HG02943 (cell line): ENCODE results near the gene CCDC159.
"Not testable (repeated sequence)": the region's sequence is repeated elsewhere in the genome, so short reads cannot be mapped to it uniquely, and the experiment has no call there.

Experiments used
- ATAC-seq: cut with Tn5 transposase; IDR thresholded peaks from one replicate; pipeline ENCODE4 v1.9.1; 2021; ENCODE audit warnings: mild to moderate bottlenecking, low read depth, moderate library complexity; ENCODE audit not compliant: unreplicated experiment

Gene CCDC159

GRCh38 chr19:11338121-11338520 lies 8.2 kb upstream of the CCDC159 start:
- no peak for ATAC-seq

GRCh38 chr19:11338569-11339253 lies 7.6 kb upstream of the CCDC159 start:
- no peak for ATAC-seq

DNA sequence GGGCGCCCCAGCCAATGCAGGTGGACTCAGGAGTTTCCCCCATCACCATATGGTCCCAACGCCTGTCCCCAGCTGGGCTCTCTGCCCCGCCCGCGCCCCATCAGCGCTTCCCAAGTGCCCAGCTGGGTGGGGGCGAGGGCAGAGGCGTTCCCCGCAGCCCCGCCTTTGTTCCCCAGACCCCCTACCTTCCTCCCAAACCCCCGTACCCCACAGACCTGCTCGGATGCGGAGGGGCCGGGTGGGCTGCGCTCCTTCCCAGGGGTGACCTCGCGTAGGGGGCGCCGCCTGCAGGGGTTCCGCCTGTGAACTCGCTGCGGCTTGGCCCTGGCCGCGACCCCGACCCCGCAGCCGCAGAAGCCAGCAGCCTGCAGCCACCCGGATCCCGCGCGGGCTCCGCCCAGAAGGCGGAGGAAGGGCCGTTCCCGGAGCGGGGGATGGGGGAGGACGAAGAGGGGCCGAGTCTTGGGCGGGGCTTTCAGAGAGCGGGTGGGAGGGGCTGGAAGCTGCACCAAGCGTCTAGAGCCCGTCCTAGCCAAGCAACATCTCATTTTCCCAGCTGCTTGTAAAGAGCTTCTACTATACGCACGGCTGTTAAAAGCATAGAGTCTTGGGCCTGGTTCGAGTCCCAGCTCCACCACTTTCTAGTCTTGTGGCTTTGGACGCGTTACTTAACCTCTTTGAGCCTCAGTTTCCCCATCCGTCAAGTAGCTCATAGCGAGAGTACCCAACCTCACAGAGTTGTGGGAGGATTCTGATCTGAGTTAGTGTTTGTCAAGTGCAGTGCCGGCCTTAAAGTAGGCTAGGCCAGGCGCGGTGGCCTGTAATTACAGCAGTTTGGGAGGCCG lies 6.8 kb upstream of the CCDC159 start, which contains the start of gene RAB3D:
Gene RAB3D, minus strand, starts transcription at position 404 of the 845 bp plus-strand sequence. CDS start 2,258 bp downstream, outside the sequence.
- no peak for ATAC-seq

GRCh38 chr19:11340099-11340467 lies 6.2 kb upstream of the CCDC159 start:
- ATAC-seq: not testable (repeated sequence)

GRCh38 chr19:11342429-11342828 lies 3.9 kb upstream of the CCDC159 start:
- ATAC-seq: no peak

DNA sequence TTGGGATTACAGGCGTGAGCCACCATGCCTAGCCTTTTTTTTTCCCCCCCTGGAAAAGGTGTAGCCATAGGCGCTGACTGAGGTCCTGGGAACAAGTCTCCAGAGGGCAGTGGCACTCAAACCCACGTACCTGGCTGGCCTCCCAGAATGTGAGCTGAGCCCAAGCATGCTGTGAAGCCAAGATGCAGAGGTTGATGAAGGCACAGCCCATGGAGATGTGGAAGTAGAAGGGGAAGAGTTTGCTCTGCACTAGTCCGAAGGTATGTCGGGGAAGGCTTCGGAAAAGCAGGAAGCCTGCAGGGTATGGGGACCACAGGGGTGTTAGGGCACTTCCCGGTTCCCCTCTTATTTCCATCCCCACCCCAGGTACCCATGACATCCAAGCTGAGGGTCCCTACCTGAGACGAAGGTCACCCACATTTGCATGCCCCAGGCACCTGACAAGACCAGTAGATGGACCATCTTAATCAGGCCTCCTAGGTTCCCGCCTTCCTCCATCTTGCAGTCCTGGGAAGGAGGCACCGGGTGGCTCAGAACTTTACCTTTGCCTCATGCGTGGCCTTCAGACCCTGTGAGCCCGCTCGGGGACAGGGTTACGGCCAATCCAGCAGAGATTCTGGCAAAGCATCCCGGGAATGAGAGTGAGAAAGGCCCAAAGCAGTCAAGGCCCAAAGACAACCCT lies 1.1 kb upstream of the CCDC159 start:
- ATAC-seq: no peak

- ATAC-seq: no peak
These were observed 1.3 kb downstream of the CCDC159 start for GRCh38 chr19:11347546-11348039.

- ATAC-seq: no peak
These were observed 2.9 kb downstream of the CCDC159 start for GRCh38 chr19:11349171-11349570.

GRCh38 chr19:11354102-11354501 lies 7.8 kb downstream of the CCDC159 start:
- not testable (repeated sequence) for ATAC-seq

DNA sequence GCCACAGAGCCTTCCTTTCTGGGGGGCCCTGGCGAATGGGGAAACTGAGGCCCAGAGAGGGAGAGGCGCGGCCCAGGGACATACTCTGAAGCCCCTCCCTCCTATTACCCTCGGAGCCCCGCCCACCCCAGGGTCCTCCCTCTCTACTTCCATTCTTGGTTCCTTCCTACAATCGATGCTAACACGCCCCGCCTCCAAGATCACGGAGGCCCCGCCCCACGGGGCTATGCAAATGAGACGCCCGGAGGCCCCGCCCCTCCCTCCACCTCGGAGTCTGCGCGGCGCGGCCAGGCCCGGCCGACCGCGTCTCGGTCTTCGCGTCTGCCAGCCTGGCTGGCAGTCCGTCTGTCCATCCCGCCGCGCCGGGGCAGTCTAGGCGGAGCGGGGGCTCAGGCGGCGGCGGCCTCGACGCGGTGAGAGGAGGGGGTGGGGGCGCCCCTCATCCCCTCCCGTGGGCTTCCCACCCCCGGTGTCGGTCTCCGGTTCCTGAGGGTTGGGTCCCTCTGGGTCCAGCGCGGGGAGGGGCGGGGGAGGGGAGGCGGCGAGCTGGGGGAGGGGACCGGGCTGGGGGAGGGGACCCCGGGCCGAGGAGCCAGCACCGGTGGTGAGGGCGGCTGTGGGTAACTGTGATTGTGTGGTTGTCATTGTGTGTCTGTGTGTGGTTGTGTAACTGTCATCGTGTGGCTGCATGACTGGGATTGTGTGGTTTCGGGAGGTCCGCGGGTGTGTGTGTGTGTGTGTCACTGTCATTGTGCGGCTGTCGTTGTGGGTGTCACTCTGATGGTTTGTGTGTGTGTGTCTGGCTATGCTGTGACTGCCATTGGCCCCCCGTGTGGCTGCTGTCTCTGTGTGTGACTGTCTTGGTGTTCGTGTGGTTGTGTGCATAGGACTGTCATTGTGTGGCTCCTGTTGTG lies 9.1 kb downstream of the CCDC159 start, which contains the start of gene PLPPR2:
Gene PLPPR2, plus strand, starts transcription at position 273 of the 914 bp plus-strand sequence. CDS start 2,242 bp downstream, outside the sequence.
- ATAC-seq: no peak

DNA sequence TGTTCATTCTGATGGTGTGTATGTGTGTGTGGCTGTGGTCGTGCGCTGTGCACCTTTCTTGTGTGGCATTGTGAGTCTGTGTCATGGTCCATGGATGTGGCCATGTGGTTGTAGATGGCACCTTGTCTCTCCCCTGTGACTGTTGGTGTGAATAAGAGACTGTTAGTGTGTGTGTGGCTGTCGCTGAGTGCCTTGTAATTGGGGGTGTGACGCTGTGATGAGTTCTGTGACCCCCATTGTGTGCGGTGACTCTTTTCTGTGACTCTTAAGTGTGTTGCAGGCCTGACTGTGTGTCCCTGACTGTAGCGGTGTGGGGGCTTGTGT lies 9.7 kb downstream of the CCDC159 start:
- no peak for ATAC-seq

DNA sequence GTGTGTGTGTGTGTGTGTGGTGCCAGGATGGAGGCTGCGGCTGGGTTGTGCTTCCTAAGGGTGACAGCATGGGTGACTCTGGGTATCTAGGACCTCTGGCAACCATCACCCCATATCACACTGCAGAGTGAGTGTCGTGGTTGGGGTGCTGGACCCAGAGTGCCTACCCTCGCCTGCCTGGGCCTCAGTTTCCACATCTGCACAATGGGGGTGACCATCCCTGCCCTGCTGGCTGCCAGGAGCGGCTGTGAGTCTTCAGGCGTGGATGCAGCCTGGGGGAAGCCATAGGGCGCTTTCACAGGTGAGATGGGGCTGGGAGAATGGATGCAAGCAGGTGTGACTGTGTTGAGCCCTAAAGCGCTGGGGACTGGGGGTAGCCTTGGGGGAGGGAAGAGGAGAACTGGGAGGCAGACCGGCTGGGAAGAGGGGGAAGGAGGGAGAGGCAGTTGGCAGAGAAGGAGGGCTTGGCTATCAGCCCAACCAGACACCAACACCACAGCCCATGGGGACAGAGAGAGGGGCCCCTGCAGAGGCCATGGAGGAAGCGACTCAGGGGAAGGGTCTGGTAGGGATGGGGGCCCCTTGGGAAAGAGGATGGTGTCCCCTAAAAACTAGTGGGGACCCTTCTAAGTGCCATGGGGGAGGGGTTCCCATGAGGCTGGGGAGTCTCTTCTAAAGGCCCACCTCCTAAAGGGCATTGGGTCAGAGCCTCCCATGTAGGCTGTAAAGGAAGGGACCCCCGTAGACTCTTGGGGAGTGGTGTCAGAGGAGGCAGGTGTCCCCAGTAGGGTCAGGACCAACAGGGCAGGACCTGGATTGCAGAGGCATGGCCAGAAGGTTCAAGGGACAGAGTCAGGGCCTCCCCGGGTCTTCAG lies 10.6 kb downstream of the CCDC159 start:
- no peak for ATAC-seq

DNA sequence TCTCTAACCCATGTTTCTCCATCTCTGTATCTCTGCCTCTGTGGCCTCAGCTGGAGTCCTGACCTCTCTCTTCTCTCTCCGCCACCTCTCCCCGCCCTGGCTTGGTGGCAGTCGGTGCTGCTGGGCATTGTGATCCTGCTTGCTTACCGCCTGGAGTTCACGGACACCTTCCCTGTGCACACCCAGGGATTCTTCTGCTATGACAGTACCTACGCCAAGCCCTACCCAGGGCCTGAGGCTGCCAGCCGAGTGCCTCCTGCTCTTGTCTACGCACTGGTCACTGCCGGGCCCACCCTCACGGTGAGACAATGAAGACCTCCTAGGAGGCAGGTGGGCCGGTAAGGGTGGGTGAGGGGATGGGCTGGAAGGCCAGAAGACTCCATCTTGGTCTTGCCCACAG lies 13.1 kb downstream of the CCDC159 start:
- no peak for ATAC-seq

DNA sequence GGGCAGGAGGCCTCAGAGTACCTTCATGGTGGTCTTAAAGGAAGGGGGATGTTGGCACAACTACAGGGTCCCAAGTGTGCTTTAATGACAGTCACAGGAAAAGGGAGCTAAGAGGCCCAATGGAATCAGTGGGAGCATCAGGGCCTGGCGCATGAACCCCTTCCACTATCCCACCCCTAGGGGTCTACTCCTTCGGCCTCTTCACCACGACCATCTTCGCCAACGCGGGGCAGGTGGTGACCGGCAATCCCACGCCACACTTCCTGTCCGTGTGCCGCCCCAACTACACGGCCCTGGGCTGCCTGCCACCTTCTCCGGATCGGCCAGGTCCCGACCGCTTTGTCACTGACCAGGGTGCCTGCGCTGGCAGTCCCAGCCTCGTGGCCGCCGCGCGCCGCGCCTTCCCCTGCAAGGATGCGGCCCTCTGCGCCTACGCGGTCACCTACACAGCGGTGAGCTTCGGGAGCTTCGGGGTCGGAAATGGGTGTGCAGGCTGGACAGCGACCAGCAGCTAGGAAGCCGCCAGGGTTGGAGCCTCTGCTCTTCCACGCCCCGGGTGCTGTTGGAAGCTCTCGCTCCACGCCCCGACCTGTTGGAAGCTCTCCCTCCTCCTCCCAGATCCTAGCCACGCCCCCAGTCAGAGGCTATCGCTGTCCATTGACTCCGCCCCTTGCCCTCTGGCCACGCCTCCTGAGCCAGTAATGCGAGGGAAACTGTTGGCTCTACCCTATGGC lies 14.9 kb downstream of the CCDC159 start:
- ATAC-seq: no peak

GRCh38 chr19:11361771-11362731 lies 15.7 kb downstream of the CCDC159 start:
- ATAC-seq: no peak

DNA sequence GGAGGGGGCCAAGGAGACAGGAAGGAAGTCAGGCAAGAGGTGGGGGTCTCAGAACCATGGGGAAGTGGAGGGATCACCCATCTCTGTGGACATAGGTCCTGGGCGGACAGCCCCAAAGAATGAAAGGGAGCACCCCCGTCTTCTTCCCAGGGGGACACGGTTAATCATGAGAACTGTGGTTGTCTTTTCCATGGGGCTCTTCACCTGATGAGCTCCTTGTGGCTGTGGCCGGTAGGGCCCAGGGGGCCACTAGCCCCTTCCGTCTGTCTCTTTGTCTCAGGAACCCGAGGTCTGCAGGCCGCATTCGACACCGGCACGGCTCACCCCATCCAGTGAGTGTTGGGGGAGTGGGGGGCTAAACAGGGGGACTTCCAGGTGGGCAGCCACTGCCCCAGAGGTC lies 17.6 kb downstream of the CCDC159 start:
- ATAC-seq: no peak

DNA sequence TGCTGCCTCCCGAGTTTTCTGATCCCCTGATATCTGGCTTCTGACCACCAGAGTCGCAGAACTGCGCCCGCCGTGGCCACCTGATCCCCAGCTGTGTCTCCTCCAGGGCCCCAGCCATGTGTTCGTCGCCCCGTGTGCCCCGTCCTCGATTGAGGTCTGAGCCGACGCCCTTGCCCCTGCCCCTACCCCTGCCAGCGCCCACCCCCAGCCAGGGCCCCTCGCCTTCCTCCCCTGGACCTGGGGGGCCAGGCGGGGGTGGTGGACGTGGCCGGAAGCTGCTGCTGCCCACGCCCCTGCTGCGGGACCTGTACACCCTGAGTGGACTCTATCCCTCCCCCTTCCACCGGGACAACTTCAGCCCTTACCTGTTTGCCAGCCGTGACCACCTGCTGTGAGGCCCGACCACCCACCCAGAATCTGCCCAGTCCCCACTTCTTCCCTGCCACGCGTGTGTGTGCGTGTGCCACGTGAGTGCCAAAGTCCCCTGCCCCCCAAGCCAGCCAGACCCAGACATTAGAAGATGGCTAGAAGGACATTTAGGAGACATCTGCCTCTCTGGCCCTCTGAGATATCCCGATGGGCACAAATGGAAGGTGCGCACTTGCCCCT lies 18.1 kb downstream of the CCDC159 start:
- ATAC-seq: no peak
